Measurements from ENCODE around the gene NR5A2.

DNA sequence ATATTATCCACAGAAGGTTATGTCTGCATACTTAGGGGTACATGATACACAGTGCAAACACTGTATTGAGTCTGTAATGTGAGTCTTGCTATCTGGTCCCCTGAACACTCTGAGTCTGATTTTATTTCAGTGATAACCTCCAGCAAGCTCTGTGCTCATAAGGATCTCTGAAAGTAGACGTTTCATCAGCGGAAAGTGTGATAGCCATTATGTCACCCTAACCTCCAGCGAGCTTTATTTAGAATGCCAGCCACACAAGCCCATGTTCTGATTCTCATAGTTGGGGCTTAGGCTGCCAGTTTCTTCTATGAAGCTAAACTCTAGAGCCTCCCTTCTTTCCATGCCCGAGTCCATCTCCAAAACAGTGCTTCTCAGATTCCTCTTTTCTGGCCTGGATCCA lies 3.3 kb downstream of the NR5A2 start:
- TF ChIP-seq, protein P1, sequence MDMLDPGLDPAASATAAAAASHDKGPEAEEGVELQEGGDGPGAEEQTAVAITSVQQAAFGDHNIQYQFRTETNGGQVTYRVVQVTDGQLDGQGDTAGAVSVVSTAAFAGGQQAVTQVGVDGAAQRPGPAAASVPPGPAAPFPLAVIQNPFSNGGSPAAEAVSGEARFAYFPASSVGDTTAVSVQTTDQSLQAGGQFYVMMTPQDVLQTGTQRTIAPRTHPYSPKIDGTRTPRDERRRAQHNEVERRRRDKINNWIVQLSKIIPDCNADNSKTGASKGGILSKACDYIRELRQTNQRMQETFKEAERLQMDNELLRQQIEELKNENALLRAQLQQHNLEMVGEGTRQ (CRISPR knock-in tag; IDR thresholded peaks at IDR 0.05) = no peak
- TF ChIP-seq FOXJ3 (CRISPR knock-in tag; IDR thresholded peaks at IDR 0.05; ENCODE audit: borderline replicate concordance) (no peak), CTCF (IDR thresholded peaks at IDR 0.05) (no peak), MXD4 (CRISPR knock-in tag; IDR thresholded peaks at IDR 0.05; ENCODE audit: borderline replicate concordance) (no peak), NFYB (CRISPR knock-in tag; conservative IDR thresholded peaks at IDR 0.05; ENCODE audit: low read depth) (no peak), GABPB1 (CRISPR knock-in tag; IDR thresholded peaks at IDR 0.05) (no peak), JUN (CRISPR knock-in tag; IDR thresholded peaks at IDR 0.05) (no peak), ZBTB21 (CRISPR knock-in tag; IDR thresholded peaks at IDR 0.05; ENCODE audit: borderline replicate concordance) (no peak)
- TF ChIP-seq, protein P2, sequence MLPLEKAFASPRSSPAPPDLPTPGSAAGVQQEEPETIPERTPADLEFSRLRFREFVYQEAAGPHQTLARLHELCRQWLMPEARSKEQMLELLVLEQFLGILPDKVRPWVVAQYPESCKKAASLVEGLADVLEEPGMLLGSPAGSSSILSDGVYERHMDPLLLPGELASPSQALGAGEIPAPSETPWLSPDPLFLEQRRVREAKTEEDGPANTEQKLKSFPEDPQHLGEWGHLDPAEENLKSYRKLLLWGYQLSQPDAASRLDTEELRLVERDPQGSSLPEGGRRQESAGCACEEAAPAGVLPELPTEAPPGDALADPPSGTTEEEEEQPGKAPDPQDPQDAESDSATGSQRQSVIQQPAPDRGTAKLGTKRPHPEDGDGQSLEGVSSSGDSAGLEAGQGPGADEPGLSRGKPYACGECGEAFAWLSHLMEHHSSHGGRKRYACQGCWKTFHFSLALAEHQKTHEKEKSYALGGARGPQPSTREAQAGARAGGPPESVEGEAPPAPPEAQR (CRISPR knock-in tag; IDR thresholded peaks at IDR 0.05) = no peak
